Lung (tissue), 12 donors: ENCODE measurements around the gene GPATCH4. TPM values are rescaled to one million over a fixed set of nuclear protein-coding genes. Genes with fewer than 3 reads are reported as not detected.

ENCODE experiments used
- ATAC-seq: fragments of 200-7000 bp; cut with Tn5 transposase; one replicate; pipeline ENCODE4 v1.9.1; 2020; ENCODE audit warnings: moderate number of reproducible peaks; ENCODE audit not compliant: insufficient read depth, low FRiP score
- DNase-seq, 3 donors: peaks; one replicate each; pipeline ENCODE4 v3.0.0-alpha.2; 2013 to 2017
- H3K27ac ChIP-seq, 2 donors: one replicate each; pipeline ENCODE4 v1.5.1; 2013; ENCODE audit warnings: mild to moderate bottlenecking in 2 of 2, moderate library complexity in 2 of 2, control low read depth in 1 of 2, inconsistent platforms in 1 of 2, low read depth in 1 of 2, low read length in 1 of 2
- H3K27me3 ChIP-seq, 3 donors: one replicate each; pipeline ENCODE4 v1.5.1; 2013; ENCODE audit warnings: low read length in 2 of 3; ENCODE audit not compliant: control insufficient read depth in 3 of 3, insufficient read depth in 3 of 3
- H3K36me3 ChIP-seq, 4 donors: one replicate each; pipeline ENCODE4 v1.5.1; 2013; ENCODE audit warnings: low read length in 4 of 4, mild to moderate bottlenecking in 1 of 4, moderate library complexity in 1 of 4; ENCODE audit not compliant: control insufficient read depth in 4 of 4, insufficient read depth in 4 of 4
- H3K4me1 ChIP-seq, 5 donors: one replicate each; pipeline ENCODE4 v1.5.1; 2013; ENCODE audit warnings: low read length in 5 of 5, mild to moderate bottlenecking in 2 of 5, moderate library complexity in 1 of 5; ENCODE audit not compliant: control insufficient read depth in 5 of 5, insufficient read depth in 5 of 5
- H3K4me3 ChIP-seq: one replicate; pipeline ENCODE4 v1.5.1; 2013; ENCODE audit warnings: mild to moderate bottlenecking, control low read depth, moderate library complexity
- H3K9ac ChIP-seq, 2 donors: one replicate each; pipeline ENCODE4 v1.5.1; 2013; ENCODE audit warnings: low read length in 2 of 2, control low read depth in 1 of 2; ENCODE audit not compliant: insufficient read depth in 1 of 2
- H3K9me3 ChIP-seq, 4 donors: one replicate each; pipeline ENCODE4 v1.5.1; 2013; ENCODE audit warnings: low read length in 3 of 4, mild to moderate bottlenecking in 1 of 4, moderate library complexity in 1 of 4; ENCODE audit not compliant: control insufficient read depth in 4 of 4, insufficient read depth in 3 of 4
- WGBS, 2 donors: extraction: QIAGEN DNeasy Blood & Tissue Kit; methylation state at CpG; one replicate each; pipeline ENCODE4 v1.1.7; 2013; 5-methylcytosine and 5-hydroxymethylcytosine counted together
- polyA plus RNA-seq, 2 donors: library from polyadenylated mRNA; stranded (reverse); fragments of 200-250 nt; gene quantifications; one replicate each; pipeline ENCODE4 v1.2.1, GENCODE V29; 2013
- total RNA-seq, 2 donors: library from RNA; depleted of rRNA in 1 of 2; stranded (reverse); fragments of >200 nt in 1 of 2; gene quantifications; one replicate each; pipeline ENCODE4 v1.2.1, GENCODE V29; 2014 to 2021
- TF ChIP-seq, protein P1 (sequence below): IDR thresholded peaks from 2 replicates; pipeline ENCODE4 v1.5.1; 2012; ENCODE audit warnings: mild to moderate bottlenecking; ENCODE audit errors: control extremely low read depth, extremely low read depth
- donor health status: control.
- donor health status: control.
- donor health status: Bipolar disorder and iron deficiency.
- donor health status: healthy.
- donor health status: DM: yes; HTN: yes; CAD: no.

The GPATCH4 gene
- total and polyA plus RNA-seq, 4 donors, result 11.9 to 34.3 (median 24.6) TPM

DNA sequence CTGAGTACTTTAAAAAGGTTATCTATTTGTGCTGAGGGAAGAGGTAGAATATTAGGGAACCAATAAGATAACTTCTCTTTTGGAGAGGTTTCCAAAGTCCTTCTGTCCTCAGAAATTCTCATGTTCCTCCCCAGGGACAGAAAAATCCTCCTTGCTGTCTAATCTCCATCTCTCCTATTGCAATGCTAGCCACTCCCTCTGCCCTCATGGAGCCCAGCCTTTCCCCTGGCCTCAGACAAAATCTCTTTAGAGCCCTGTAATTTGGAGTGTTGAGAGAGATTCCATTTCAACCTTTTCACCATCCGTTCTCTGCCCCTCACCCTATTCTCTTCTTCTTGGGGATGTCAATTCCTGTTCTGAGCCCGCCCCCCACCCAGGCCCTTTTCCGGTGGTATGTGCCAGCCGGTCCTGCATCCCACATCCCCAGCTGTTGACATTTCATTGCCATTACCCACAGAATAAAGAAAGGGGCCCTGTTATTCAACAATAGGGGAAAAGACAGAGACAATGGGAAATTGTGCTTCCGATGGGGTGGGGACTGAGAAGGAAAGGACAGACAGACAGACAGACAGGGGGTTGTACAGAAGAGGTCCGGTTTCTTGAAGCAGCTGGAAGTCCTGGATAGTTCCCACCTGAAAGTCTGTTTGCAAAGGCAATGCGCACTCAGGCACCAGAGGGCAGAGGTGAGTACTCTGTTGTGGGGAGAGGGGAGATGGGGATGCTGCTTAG, 17.7 kb upstream of the GPATCH4 start, which contains the start of gene HAPLN2:
Gene HAPLN2, plus strand, starts transcription at position 563 of the 729 bp plus-strand sequence. CDS start 4,076 bp downstream, outside the sequence.
- Histone ChIP-seq H3K4me1 (peaks cover 0 to 8% (median 4%) of the 10 kb centered on the region in 5 donors), H3K9ac (no peak within 1 kb of the TSS), H3K27me3 (peaks cover 3 to 61% (median 27%) of the 10 kb centered on the region in 3 donors), H3K27ac (no peak within 1 kb of the TSS), H3K36me3 (no peaks in the 10 kb centered on the region), H3K9me3 (peaks cover 0 to 3% (median 0%) of the 10 kb centered on the region in 4 donors), H3K4me3 (no peak within 1 kb of the TSS)
- 6 to 8% methylated on average over 7 of the region's 7 CpGs for WGBS, 2 donors
- TF ChIP-seq, protein P1, sequence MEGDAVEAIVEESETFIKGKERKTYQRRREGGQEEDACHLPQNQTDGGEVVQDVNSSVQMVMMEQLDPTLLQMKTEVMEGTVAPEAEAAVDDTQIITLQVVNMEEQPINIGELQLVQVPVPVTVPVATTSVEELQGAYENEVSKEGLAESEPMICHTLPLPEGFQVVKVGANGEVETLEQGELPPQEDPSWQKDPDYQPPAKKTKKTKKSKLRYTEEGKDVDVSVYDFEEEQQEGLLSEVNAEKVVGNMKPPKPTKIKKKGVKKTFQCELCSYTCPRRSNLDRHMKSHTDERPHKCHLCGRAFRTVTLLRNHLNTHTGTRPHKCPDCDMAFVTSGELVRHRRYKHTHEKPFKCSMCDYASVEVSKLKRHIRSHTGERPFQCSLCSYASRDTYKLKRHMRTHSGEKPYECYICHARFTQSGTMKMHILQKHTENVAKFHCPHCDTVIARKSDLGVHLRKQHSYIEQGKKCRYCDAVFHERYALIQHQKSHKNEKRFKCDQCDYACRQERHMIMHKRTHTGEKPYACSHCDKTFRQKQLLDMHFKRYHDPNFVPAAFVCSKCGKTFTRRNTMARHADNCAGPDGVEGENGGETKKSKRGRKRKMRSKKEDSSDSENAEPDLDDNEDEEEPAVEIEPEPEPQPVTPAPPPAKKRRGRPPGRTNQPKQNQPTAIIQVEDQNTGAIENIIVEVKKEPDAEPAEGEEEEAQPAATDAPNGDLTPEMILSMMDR, result no peak
- no peak for ATAC-seq
- DNase-seq, result no peak

DNA sequence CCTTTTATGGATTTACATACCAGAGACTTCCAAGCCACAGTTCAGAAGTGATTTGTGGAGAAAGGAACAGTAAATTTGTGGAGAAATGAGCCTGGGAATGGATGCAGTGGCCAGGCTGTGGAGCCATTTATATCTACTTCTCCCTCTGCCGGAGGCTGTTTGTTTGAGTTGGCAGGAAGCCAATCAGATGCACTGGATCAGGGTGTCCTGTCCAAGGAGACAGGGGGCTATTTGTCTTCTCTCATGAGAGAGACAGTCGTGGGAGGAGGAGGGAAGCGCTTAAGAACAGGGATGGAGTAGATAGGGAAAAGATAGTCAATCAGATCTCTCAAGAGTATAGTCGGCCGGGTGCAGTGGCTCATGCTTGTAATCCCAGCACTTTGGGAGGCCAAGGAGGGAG, 15.2 kb upstream of the GPATCH4 start:
- DNase-seq (peak; percentile 31 to 70 (median 54)), ATAC-seq (no peak)
- H3K9me3 ChIP-seq, result no peaks in the 10 kb centered on the region
- no peak overlapping the region for H3K4me3 ChIP-seq
- no peak overlapping the region for H3K27ac ChIP-seq
- H3K36me3 ChIP-seq, result no peaks in the 10 kb centered on the region
- peaks cover 0 to 41% (median 16%) of the 10 kb centered on the region in 3 donors for H3K27me3 ChIP-seq
- H3K4me1 ChIP-seq, result peaks cover 0 to 8% (median 3%) of the 10 kb centered on the region in 5 donors
- 8 to 17% methylated on average over 5 of the region's 5 CpGs for WGBS, 2 donors
- TF ChIP-seq, protein P1, result no peak
- no peak overlapping the region for H3K9ac ChIP-seq

DNA sequence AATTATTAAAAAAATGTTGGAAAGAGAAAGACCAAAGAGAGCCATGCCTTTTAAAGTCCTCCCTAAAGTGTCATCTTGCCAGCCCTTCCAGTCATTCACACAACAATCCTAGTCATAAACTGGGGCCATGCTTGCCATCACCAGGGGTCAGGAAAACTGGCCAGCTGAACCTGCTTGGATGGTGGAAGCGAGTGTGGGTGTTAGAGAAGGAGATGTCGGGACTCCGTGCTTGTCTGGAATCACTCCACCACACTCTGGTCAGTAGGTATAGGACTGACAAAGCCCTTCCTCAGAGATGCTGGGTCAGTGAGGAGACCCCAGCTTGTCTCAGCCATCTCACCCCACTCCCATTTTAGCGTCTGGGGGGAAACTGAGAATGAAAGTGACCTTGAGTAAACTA, 14.7 kb upstream of the GPATCH4 start:
- H3K27me3 ChIP-seq, result peaks cover 0 to 36% (median 16%) of the 10 kb centered on the region in 3 donors
- ATAC-seq (no peak), DNase-seq (no peak)
- TF ChIP-seq, protein P1, result no peak
- H3K27ac ChIP-seq, result peak overlapping the region in 1 of 2 donors; percentile 26
- H3K4me1 ChIP-seq, result peaks cover 0 to 8% (median 3%) of the 10 kb centered on the region in 5 donors
- H3K9me3 ChIP-seq, result no peaks in the 10 kb centered on the region
- H3K4me3 ChIP-seq, result no peak overlapping the region
- WGBS, 2 donors, result 38 to 69% methylated on average over 4 of the region's 4 CpGs
- H3K36me3 ChIP-seq, result no peaks in the 10 kb centered on the region
- no peak overlapping the region for H3K9ac ChIP-seq
